Trophoblast cell (in vitro differentiated cells and primary cell): ENCODE measurements around the gene ASTL.

Experiments
- DNase-seq, 2 donors: peaks; one replicate each; pipeline ENCODE4 v3.0.0-alpha.2; 2016
- H2AFZ ChIP-seq: 2 replicates; pipeline ENCODE4 v1.6.1; 2013; ENCODE audit warnings: low read length, moderate library complexity, mild to moderate bottlenecking; ENCODE audit not compliant: insufficient read depth, poor library complexity
- H2AK5ac ChIP-seq: 2 replicates; pipeline ENCODE4 v1.6.1; 2013; ENCODE audit warnings: mild to moderate bottlenecking, low read length
- H2BK120ac ChIP-seq: 2 replicates; pipeline ENCODE4 v1.6.1; 2013; ENCODE audit warnings: low read length, mild to moderate bottlenecking, moderate library complexity; ENCODE audit not compliant: insufficient read depth, poor library complexity
- H2BK12ac ChIP-seq: 2 replicates; pipeline ENCODE4 v1.6.1; 2013; ENCODE audit warnings: mild to moderate bottlenecking, low read length, moderate library complexity
- H2BK5ac ChIP-seq: 2 replicates; pipeline ENCODE4 v1.6.1; 2013; ENCODE audit warnings: low read length, low read depth, moderate library complexity, mild to moderate bottlenecking; ENCODE audit not compliant: poor library complexity
- H3K14ac ChIP-seq: 2 replicates; pipeline ENCODE4 v1.6.1; 2013; ENCODE audit warnings: mild to moderate bottlenecking, low read length
- H3K18ac ChIP-seq: 2 replicates; pipeline ENCODE4 v1.6.1; 2013; ENCODE audit warnings: mild to moderate bottlenecking, low read length
- H3K23ac ChIP-seq: 2 replicates; pipeline ENCODE4 v1.6.1; 2013; ENCODE audit warnings: low read length
- H3K27ac ChIP-seq: 2 replicates; pipeline ENCODE4 v1.5.1; 2013; ENCODE audit warnings: low read depth, mild to moderate bottlenecking, inconsistent platforms, low read length, moderate library complexity
- H3K27me3 ChIP-seq: 2 replicates; pipeline ENCODE4 v1.6.1; 2013; ENCODE audit warnings: inconsistent platforms, mild to moderate bottlenecking, low read length, moderate library complexity; ENCODE audit not compliant: insufficient read depth
- H3K36me3 ChIP-seq, 2 experiments: 1 replicate in 1 of 2; 2 replicates in 1 of 2; pipeline ENCODE4 v1.6.1; 2013; ENCODE audit warnings: low read length in 2 of 2, mild to moderate bottlenecking in 2 of 2, moderate library complexity in 1 of 2; ENCODE audit not compliant: insufficient read depth in 2 of 2, control insufficient read depth in 1 of 2
- H3K4ac ChIP-seq: 2 replicates; pipeline ENCODE4 v1.6.1; 2013; ENCODE audit warnings: low read depth, mild to moderate bottlenecking, low read length, moderate library complexity
- H3K4me1 ChIP-seq, 2 experiments: 1 replicate in 1 of 2; 2 replicates in 1 of 2; pipeline ENCODE4 v1.6.1; 2013; ENCODE audit warnings: low read length in 2 of 2, mild to moderate bottlenecking in 2 of 2, moderate library complexity in 1 of 2; ENCODE audit not compliant: insufficient read depth in 2 of 2, control insufficient read depth in 1 of 2
- H3K4me2 ChIP-seq: 2 replicates; pipeline ENCODE4 v1.6.1; 2013; ENCODE audit warnings: inconsistent platforms, mild to moderate bottlenecking, low read length, moderate library complexity
- H3K4me3 ChIP-seq: 2 replicates; pipeline ENCODE4 v1.5.1; 2013; ENCODE audit warnings: mild to moderate bottlenecking, low read depth, low read length, inconsistent platforms
- H3K79me1 ChIP-seq: one replicate; pipeline ENCODE4 v1.6.1; 2013; ENCODE audit warnings: low read length
- H3K79me2 ChIP-seq: 2 replicates; pipeline ENCODE4 v1.6.1; 2013; ENCODE audit warnings: low read length, mild to moderate bottlenecking; ENCODE audit not compliant: control insufficient read depth, insufficient read depth, poor library complexity
- H3K9ac ChIP-seq: 2 replicates; pipeline ENCODE4 v1.6.1; 2013; ENCODE audit warnings: mild to moderate bottlenecking, low read length
- H3K9me3 ChIP-seq: 2 replicates; pipeline ENCODE4 v1.6.1; 2013; ENCODE audit warnings: low read depth, mild to moderate bottlenecking, control low read depth, inconsistent platforms, low read length; ENCODE audit not compliant: insufficient read depth
- H4K12ac ChIP-seq: 2 replicates; pipeline ENCODE4 v1.6.1; 2013; ENCODE audit warnings: low read depth, mild to moderate bottlenecking, low read length, moderate library complexity
- H4K8ac ChIP-seq: 2 replicates; pipeline ENCODE4 v1.6.1; 2013; ENCODE audit warnings: low read depth, mild to moderate bottlenecking, low read length, moderate library complexity
- H4K91ac ChIP-seq: one replicate; pipeline ENCODE4 v1.6.1; 2013; ENCODE audit warnings: low read depth, mild to moderate bottlenecking, low read length, moderate library complexity
- WGBS: extraction: QIAGEN DNeasy Blood & Tissue Kit; methylation state at CpG from one replicate; pipeline ENCODE4 v1.1.7; 2013; ENCODE audit warnings: missing lambda C conversion rate; ENCODE audit not compliant: insufficient read length, insufficient coverage; ENCODE audit errors: extremely low coverage; 5-methylcytosine and 5-hydroxymethylcytosine counted together

ASTL gene

GRCh38 chr2:96145848-96146152 is 7.5 kb upstream of the ASTL start:
- WGBS = no CpG with 5 or more reads among the region's 3 CpGs
- H4K12ac ChIP-seq = no peak overlapping the region
- no peak overlapping the region for H3K27ac ChIP-seq
- no peaks in the 10 kb centered on the region for H3K27me3 ChIP-seq
- H3K18ac ChIP-seq = no peak overlapping the region
- peak overlapping the region; percentile 43 for H2BK120ac ChIP-seq
- peaks cover 0 to 2% of the 10 kb centered on the region in 2 experiments for H3K36me3 ChIP-seq
- H3K14ac ChIP-seq = peak overlapping the region; percentile 20
- H3K9ac ChIP-seq = no peak overlapping the region
- no peaks in the 10 kb centered on the region for H3K9me3 ChIP-seq
- H3K23ac ChIP-seq = no peak overlapping the region
- H2AFZ ChIP-seq = no peak overlapping the region
- H3K79me1 ChIP-seq = peaks cover 24% of the 10 kb centered on the region
- DNase-seq = no peak
- H3K4me2 ChIP-seq = peak overlapping the region; percentile 79
- H3K4me3 ChIP-seq = no peak overlapping the region
- peak overlapping the region; percentile 52 for H2BK12ac ChIP-seq
- peak overlapping the region; percentile 75 for H4K8ac ChIP-seq
- peaks cover 10% of the 10 kb centered on the region for H3K79me2 ChIP-seq
- H4K91ac ChIP-seq = peak overlapping the region; percentile 85
- no peak overlapping the region for H2AK5ac ChIP-seq
- H3K4me1 ChIP-seq = peaks cover 50 to 52% of the 10 kb centered on the region in 2 experiments
- peak overlapping the region; percentile 65 for H2BK5ac ChIP-seq
- no peak overlapping the region for H3K4ac ChIP-seq

DNA sequence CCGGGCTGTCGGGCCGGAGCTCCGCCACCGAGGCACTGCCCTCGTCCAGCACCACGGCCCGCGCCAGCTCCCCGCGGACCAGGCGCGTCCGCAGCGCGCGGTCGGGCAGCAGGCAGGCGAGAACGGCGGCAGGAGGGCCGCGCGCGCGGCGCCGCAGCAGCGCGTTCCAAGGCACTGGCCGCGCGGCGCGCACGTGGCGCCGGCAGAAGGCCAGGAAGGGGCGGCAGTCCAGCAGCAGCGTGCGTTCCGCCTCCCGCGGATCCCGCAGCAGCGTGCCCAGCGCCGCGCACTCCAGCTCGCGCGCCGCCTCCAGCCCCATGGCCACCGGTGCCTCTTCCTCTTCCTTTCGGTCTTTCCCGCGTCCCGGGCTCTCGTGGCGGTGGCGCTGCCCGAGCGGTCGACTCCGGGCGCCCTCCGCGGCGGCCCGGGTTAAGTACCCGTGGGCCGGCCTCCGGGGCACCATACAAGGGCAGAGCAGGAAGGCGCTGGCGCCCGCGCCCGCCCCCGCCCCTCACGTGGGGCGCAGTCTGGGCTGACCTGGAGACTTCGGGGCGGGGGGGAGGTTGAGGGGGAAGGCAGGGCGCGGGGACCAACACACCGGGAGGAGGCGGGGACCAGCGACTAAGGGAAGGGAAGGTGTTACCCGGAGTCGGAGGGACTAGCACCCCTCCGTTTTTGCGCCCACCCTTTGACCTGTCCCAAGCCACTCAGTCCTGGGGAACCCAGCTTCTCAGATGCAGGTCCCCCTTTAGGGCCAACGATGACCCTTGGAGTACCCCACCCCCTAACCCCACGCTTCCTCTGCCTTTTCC is 6.9 kb upstream of the ASTL start, which contains the start of gene DUSP2:
DUSP2 (minus strand) TSS at position 405 of the 812 bp plus-strand sequence; CDS start at position 319, 86 bp downstream.
- peak within 1 kb of the TSS; percentile 60 for H2BK12ac ChIP-seq
- H3K18ac ChIP-seq = peak within 1 kb of the TSS; percentile 70
- peak within 1 kb of the TSS; percentile 75 for H4K8ac ChIP-seq
- H2BK5ac ChIP-seq = peak within 1 kb of the TSS; percentile 65
- H2AK5ac ChIP-seq = peak within 1 kb of the TSS; percentile 50
- peaks cover 0 to 2% of the 10 kb centered on the region in 2 experiments for H3K36me3 ChIP-seq
- peak within 1 kb of the TSS; percentile 79 for H3K4me2 ChIP-seq
- H3K4me3 ChIP-seq = peak within 1 kb of the TSS; percentile 72
- H3K23ac ChIP-seq = no peak within 1 kb of the TSS
- DNase-seq = peak; percentile 29 to 45
- H2AFZ ChIP-seq = peak within 1 kb of the TSS; percentile 67
- H3K79me2 ChIP-seq = peaks cover 10% of the 10 kb centered on the region
- H3K14ac ChIP-seq = peak within 1 kb of the TSS; percentile 75
- WGBS = no CpG with 5 or more reads among the region's 94 CpGs
- peaks cover 24% of the 10 kb centered on the region for H3K79me1 ChIP-seq
- H3K27ac ChIP-seq = peak within 1 kb of the TSS; percentile 62
- peak within 1 kb of the TSS; percentile 43 for H2BK120ac ChIP-seq
- no peaks in the 10 kb centered on the region for H3K27me3 ChIP-seq
- H4K91ac ChIP-seq = peak within 1 kb of the TSS; percentile 85
- peak within 1 kb of the TSS; percentile 1 for H3K9ac ChIP-seq
- no peaks in the 10 kb centered on the region for H3K9me3 ChIP-seq
- H4K12ac ChIP-seq = peak within 1 kb of the TSS; percentile 31
- H3K4ac ChIP-seq = peak within 1 kb of the TSS; percentile 41
- peaks cover 50 to 52% of the 10 kb centered on the region in 2 experiments for H3K4me1 ChIP-seq

DNA sequence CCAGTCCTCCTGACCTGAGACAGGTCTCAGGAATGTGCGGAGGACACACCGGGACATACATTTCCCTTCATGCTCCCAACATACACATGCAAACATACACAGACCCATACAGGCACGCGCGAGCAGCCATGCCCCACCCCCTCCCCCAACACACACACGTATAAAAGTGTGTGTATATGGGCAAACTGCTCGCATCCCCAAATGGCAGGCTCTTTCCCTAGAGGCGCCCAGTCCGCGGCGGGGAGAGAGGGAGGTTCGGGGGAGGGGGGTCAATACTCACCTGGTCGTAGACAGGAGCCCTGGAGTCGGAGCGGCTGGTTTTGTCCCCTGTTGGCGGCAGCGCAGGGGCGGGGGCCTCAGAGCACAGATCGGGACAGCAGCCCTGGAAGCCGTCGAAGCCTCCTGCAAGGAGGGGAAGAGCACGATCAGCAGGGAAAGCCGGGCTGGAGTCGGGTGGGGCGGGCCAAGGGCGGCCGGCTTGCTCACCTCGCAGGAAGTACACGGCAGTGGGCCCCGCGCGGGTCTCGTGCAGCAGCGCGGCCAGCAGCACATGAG is 6.3 kb upstream of the ASTL start:
- H2AK5ac ChIP-seq = no peak overlapping the region
- peak overlapping the region; percentile 72 for H3K4me3 ChIP-seq
- H4K12ac ChIP-seq = no peak overlapping the region
- no CpG with 5 or more reads among the region's 35 CpGs for WGBS
- H3K4me1 ChIP-seq = peaks cover 50 to 52% of the 10 kb centered on the region in 2 experiments
- peak overlapping the region; percentile 58 for H3K14ac ChIP-seq
- H2BK120ac ChIP-seq = no peak overlapping the region
- peak in 1 of 2 donors; percentile 28 for DNase-seq
- peaks cover 24% of the 10 kb centered on the region for H3K79me1 ChIP-seq
- peak overlapping the region; percentile 66 for H4K8ac ChIP-seq
- H2BK5ac ChIP-seq = no peak overlapping the region
- H4K91ac ChIP-seq = peak overlapping the region; percentile 64
- no peak overlapping the region for H3K23ac ChIP-seq
- H2BK12ac ChIP-seq = peak overlapping the region; percentile 34
- peak overlapping the region; percentile 70 for H3K18ac ChIP-seq
- peak overlapping the region; percentile 79 for H3K4me2 ChIP-seq
- H3K27me3 ChIP-seq = no peaks in the 10 kb centered on the region
- no peaks in the 10 kb centered on the region for H3K9me3 ChIP-seq
- H3K36me3 ChIP-seq = peaks cover 0 to 2% of the 10 kb centered on the region in 2 experiments
- peaks cover 10% of the 10 kb centered on the region for H3K79me2 ChIP-seq
- H3K4ac ChIP-seq = peak overlapping the region; percentile 17
- H2AFZ ChIP-seq = peak overlapping the region; percentile 67
- H3K9ac ChIP-seq = no peak overlapping the region
- H3K27ac ChIP-seq = no peak overlapping the region

DNA sequence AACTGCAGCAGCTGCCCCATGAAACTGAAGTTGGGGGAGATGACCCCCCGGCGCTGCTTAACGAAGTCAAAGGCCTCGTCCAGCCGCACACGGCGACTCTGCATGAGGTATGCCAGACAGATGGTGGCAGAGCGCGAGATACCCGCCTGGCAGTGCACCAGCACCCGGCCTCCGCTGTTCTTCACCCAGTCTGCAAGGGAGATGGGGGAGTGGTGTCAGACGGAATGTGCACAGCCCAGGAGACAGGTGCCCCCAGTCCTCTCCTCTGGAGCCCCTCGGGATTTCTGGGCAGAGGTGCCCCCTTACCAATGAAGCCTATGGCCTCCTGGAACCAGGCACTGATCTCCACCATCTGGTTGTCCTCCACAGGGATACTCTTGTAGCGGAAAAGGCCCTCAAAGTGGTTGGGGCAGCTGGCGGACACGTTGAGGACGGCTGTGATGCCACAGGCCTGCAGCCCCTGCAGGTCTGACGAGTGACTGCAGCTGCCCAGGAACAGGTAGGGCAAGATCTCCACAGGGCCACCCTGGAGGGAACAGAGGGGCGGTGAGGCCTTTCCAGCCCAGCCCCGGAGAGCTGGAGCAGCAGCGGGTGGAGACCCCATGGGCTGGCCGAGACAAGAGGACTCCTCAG is 5.7 kb upstream of the ASTL start:
- Histone ChIP-seq H3K23ac (no peak overlapping the region), H3K9ac (no peak overlapping the region), H3K4me1 (peaks cover 49 to 52% of the 10 kb centered on the region in 2 experiments), H3K4me3 (peak overlapping the region; percentile 72), H3K79me1 (peaks cover 24% of the 10 kb centered on the region), H4K12ac (no peak overlapping the region), H2AK5ac (no peak overlapping the region), H3K9me3 (no peaks in the 10 kb centered on the region), H3K14ac (no peak overlapping the region), H3K4me2 (peak overlapping the region; percentile 79), H2BK12ac (no peak overlapping the region), H3K36me3 (peaks cover 0 to 2% of the 10 kb centered on the region in 2 experiments), H4K91ac (no peak overlapping the region), H3K27ac (no peak overlapping the region), H3K4ac (no peak overlapping the region), H3K18ac (no peak overlapping the region), H2BK5ac (no peak overlapping the region), H2AFZ (peak overlapping the region; percentile 67), H3K27me3 (no peaks in the 10 kb centered on the region), H4K8ac (no peak overlapping the region), H2BK120ac (no peak overlapping the region), H3K79me2 (peaks cover 10% of the 10 kb centered on the region)
- no CpG with 5 or more reads among the region's 23 CpGs for WGBS
- peak in 1 of 2 donors; percentile 45 for DNase-seq
